SU-DHL-6 (cell line): ENCODE measurements around the gene PTGER3.

Experiments used
- EZH2phosphoT487 ChIP-seq: fragments of 200-600 bp; sonication (generic), shearing (Covaris generic); conservative IDR thresholded peaks from 2 replicates; pipeline ENCODE4 v1.6.1; 2018; ENCODE audit warnings: mild to moderate bottlenecking, antibody characterized with exemption, low read length, moderate library complexity, mixed read lengths
- TF ChIP-seq, protein P1 (sequence below): fragments of 200-600 bp; sonication (generic); IDR thresholded peaks from one replicate; pipeline ENCODE4 v1.5.1; 2017; ENCODE audit warnings: antibody characterized with exemption, mild to moderate bottlenecking, low read length, moderate library complexity; ENCODE audit not compliant: insufficient read depth, poor library complexity, severe bottlenecking

DNA sequence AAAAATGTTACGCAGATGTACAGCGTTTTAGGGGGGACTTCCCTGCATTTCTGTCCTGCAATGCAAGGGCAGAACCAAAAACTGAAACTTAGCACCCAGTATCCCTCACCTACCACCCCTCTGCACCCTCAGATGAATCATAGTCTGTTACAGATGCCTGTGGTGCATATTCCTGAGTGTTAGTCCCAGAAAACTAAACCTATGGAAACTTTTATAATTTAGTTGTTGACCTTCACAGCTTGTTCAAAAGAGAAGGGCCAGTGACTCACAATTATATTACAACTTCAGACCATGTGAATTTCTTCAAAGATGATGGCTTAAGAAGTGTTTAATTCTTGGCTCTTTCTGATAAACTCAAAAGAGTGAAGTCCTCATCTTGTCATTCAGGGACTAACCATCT lies 5.8 kb downstream of the PTGER3 start:
- TF ChIP-seq, protein P1, sequence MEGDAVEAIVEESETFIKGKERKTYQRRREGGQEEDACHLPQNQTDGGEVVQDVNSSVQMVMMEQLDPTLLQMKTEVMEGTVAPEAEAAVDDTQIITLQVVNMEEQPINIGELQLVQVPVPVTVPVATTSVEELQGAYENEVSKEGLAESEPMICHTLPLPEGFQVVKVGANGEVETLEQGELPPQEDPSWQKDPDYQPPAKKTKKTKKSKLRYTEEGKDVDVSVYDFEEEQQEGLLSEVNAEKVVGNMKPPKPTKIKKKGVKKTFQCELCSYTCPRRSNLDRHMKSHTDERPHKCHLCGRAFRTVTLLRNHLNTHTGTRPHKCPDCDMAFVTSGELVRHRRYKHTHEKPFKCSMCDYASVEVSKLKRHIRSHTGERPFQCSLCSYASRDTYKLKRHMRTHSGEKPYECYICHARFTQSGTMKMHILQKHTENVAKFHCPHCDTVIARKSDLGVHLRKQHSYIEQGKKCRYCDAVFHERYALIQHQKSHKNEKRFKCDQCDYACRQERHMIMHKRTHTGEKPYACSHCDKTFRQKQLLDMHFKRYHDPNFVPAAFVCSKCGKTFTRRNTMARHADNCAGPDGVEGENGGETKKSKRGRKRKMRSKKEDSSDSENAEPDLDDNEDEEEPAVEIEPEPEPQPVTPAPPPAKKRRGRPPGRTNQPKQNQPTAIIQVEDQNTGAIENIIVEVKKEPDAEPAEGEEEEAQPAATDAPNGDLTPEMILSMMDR = no peak
- TF ChIP-seq EZH2phosphoT487 = no peak
